Gastrocnemius medialis (tissue), 4 donors: ENCODE measurements around the gene CLMP.

ENCODE experiments used
- CTCF ChIP-seq, 5 experiments: fragments of 450-650 bp in 3 of 5; fragments of 200-600 bp in 2 of 5; sonication (generic) in 2 of 5; IDR thresholded peaks in 4 of 5; conservative IDR thresholded peaks in 1 of 5; 1 replicate in 4 of 5; 2 replicates in 1 of 5; pipeline ENCODE4 v1.5.1; 2016 to 2019; ENCODE audit warnings: antibody characterized with exemption in 5 of 5, mild to moderate bottlenecking in 3 of 5, moderate library complexity in 3 of 5
- POLR2A ChIP-seq, 2 donors: fragments of 450-650 bp; IDR thresholded peaks; one replicate each; pipeline ENCODE4 v1.6.1; 2017; ENCODE audit warnings: antibody characterized with exemption in 2 of 2, mild to moderate bottlenecking in 2 of 2, moderate library complexity in 2 of 2

GRCh38 chr11:123227763-123228495, 32.9 kb upstream of the CLMP start:
- TF ChIP-seq CTCF (IDR thresholded peaks at IDR 0.05 in 4 of 5, conservative IDR thresholded peaks at IDR 0.05 in 1 of 5) (no peak), POLR2A (IDR thresholded peaks at IDR 0.05) (no peak)
